ENCODE results near the gene RALA.

DNA sequence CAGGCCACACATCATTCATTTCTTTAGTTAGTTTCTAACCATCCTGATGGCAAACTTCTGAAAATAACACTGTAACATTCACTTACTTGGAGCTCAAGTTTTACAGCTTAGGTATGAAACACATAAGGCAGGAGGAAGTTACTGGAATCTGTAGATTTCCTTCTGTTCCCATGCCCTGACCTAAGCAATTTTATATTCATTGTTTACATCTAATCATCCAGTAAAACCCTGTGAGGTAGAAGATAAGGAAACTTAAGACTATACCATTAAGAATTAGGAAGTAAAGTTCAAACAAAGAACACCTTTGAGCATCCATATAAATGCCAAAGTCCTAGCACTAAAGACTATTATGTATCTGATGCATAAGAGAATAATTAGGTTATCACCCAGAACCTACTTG is 19.5 kb downstream of the RALA start:
- TF ChIP-seq, protein P1, sequence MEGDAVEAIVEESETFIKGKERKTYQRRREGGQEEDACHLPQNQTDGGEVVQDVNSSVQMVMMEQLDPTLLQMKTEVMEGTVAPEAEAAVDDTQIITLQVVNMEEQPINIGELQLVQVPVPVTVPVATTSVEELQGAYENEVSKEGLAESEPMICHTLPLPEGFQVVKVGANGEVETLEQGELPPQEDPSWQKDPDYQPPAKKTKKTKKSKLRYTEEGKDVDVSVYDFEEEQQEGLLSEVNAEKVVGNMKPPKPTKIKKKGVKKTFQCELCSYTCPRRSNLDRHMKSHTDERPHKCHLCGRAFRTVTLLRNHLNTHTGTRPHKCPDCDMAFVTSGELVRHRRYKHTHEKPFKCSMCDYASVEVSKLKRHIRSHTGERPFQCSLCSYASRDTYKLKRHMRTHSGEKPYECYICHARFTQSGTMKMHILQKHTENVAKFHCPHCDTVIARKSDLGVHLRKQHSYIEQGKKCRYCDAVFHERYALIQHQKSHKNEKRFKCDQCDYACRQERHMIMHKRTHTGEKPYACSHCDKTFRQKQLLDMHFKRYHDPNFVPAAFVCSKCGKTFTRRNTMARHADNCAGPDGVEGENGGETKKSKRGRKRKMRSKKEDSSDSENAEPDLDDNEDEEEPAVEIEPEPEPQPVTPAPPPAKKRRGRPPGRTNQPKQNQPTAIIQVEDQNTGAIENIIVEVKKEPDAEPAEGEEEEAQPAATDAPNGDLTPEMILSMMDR (IDR thresholded peaks at IDR 0.05; ENCODE audit: low read length): no peak
- no peak for TF ChIP-seq EZH2 (IDR thresholded peaks at IDR 0.05; ENCODE audit: borderline replicate concordance, low read length)
